WERI-Rb-1 (cell line): ENCODE measurements around the gene GFRA1.

ENCODE experiments used
- DNase-seq: peaks from one replicate; pipeline ENCODE4 v3.0.0-alpha.2; 2020
- H3K27ac ChIP-seq: fragments of 250-450 bp; sonication (Bioruptor Pico); 2 replicates; pipeline ENCODE4 v1.5.1; 2020; ENCODE audit warnings: mild to moderate bottlenecking, moderate library complexity
- H3K27me3 ChIP-seq: fragments of 250-450 bp; sonication (Bioruptor Pico); 2 replicates; pipeline ENCODE4 v1.5.1; 2021; ENCODE audit warnings: mild to moderate bottlenecking, low read depth, moderate library complexity; ENCODE audit not compliant: insufficient read depth, severe bottlenecking
- H3K36me3 ChIP-seq: fragments of 250-450 bp; sonication (Bioruptor Pico); 2 replicates; pipeline ENCODE4 v1.5.1; 2020; ENCODE audit warnings: mild to moderate bottlenecking, moderate library complexity
- H3K4me3 ChIP-seq: 2 replicates; pipeline ENCODE4 v1.5.1; 2011; ENCODE audit warnings: low read depth, mild to moderate bottlenecking, control low read depth, low read length
- H3K9me3 ChIP-seq: fragments of 250-450 bp; sonication (Bioruptor Pico); 2 replicates; pipeline ENCODE4 v1.5.1; 2021; ENCODE audit warnings: mild to moderate bottlenecking, moderate library complexity; ENCODE audit not compliant: severe bottlenecking
- CTCF ChIP-seq: IDR thresholded peaks from 2 replicates; pipeline ENCODE4 v1.5.1; 2011; ENCODE audit warnings: low read depth, mild to moderate bottlenecking, control low read depth, inconsistent platforms, low read length

The GFRA1 gene

GRCh38 chr10:116259638-116260037 is 13.4 kb downstream of the GFRA1 start:
- Histone ChIP-seq H3K4me3 (no peak overlapping the region), H3K9me3 (no peaks in the 10 kb centered on the region), H3K27ac (no peak overlapping the region), H3K36me3 (no peaks in the 10 kb centered on the region), H3K27me3 (no peaks in the 10 kb centered on the region)
- TF ChIP-seq CTCF, result no peak
- DNase-seq, result no peak

- H3K36me3 ChIP-seq, result no peaks in the 10 kb centered on the region
- no peaks in the 10 kb centered on the region for H3K9me3 ChIP-seq
- H3K27me3 ChIP-seq, result no peaks in the 10 kb centered on the region
- no peak for TF ChIP-seq CTCF
- H3K27ac ChIP-seq, result no peak overlapping the region
- DNase-seq, result no peak
- no peak overlapping the region for H3K4me3 ChIP-seq
Measured at GRCh38 chr10:116257785-116258184, 15.2 kb downstream of the GFRA1 start.

GRCh38 chr10:116256752-116257259 is 16.2 kb downstream of the GFRA1 start:
- Histone ChIP-seq H3K9me3 (no peaks in the 10 kb centered on the region), H3K27ac (no peak overlapping the region), H3K36me3 (no peaks in the 10 kb centered on the region), H3K27me3 (no peaks in the 10 kb centered on the region), H3K4me3 (no peak overlapping the region)
- DNase-seq, result no peak
- no peak for TF ChIP-seq CTCF

GRCh38 chr10:116255886-116256751 is 16.9 kb downstream of the GFRA1 start:
- no peaks in the 10 kb centered on the region for H3K27me3 ChIP-seq
- DNase-seq, result no peak
- no peak for TF ChIP-seq CTCF
- no peaks in the 10 kb centered on the region for H3K36me3 ChIP-seq
- H3K4me3 ChIP-seq, result no peak overlapping the region
- no peak overlapping the region for H3K27ac ChIP-seq
- H3K9me3 ChIP-seq, result no peaks in the 10 kb centered on the region

- Histone ChIP-seq H3K27me3 (no peaks in the 10 kb centered on the region), H3K27ac (no peak overlapping the region), H3K36me3 (no peaks in the 10 kb centered on the region), H3K4me3 (no peak overlapping the region), H3K9me3 (no peaks in the 10 kb centered on the region)
- DNase-seq, result no peak
- no peak for TF ChIP-seq CTCF
Measured at GRCh38 chr10:116254422-116255155, 18.4 kb downstream of the GFRA1 start.
